Sigmoid colon (tissue), 4 donors: ENCODE data around the gene DAGLA.

Source experiments
- POLR2A ChIP-seq, 2 donors: fragments of 450-650 bp; IDR thresholded peaks; one replicate each; pipeline ENCODE4 v1.6.1; 2016; ENCODE audit warnings: antibody characterized with exemption in 2 of 2, mild to moderate bottlenecking in 2 of 2, moderate library complexity in 2 of 2
- POLR2AphosphoS5 ChIP-seq, 4 donors: sonication (generic); formaldehyde crosslinking; IDR thresholded peaks; one replicate each; pipeline ENCODE4 v1.6.1; 2017; ENCODE audit warnings: antibody characterized with exemption in 4 of 4

DNA sequence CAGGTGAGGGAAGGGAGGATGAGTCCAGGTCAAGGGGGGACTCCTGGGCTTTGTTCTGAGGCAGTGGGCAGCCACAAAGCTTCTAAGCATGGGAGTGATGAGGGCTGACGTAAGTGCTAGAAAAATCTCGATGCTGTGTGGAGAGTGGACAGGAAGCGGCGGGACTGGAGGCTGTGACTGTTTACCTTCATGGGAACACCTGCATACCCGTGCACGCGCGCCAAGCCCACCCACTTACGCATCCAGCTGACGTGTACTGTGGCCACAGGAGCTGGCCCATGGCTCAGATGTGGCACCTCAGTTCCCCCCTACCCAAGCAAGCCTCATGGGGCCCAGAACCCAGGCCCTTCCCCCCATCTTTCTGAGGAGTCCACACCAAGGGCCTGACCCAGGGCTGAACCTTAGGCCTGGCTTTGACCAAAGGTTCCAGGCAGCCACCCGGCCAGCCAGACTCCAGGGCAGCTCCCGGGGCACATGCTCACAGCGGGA lies 86.2 kb downstream of the DAGLA start:
- TF ChIP-seq POLR2AphosphoS5 (IDR thresholded peaks at IDR 0.05) (no peak), POLR2A (IDR thresholded peaks at IDR 0.05) (no peak)
